Endothelial cell of umbilical vein (primary cell): ENCODE measurements around the gene SSH2. TPM values are rescaled to one million over a fixed set of nuclear protein-coding genes. Genes with fewer than 3 reads are reported as not detected.

Experiments
- BruUV-seq: library from RNA; stranded (reverse); fragments of 400-500 nt; replicated peaks from 2 replicates; lab custom pipeline; 2021; lab: Mats Ljungman, UMichigan
- CTCF ChIA-PET: fragments of 300-600, 350-600 bp; sonication (Branson Sonifier 250); formaldehyde crosslinking; loops from one replicate; lab custom pipeline; 2021; ENCODE audit warnings: antibody characterized with exemption, inconsistent platforms; lab: Charles Lee
- POLR2A ChIA-PET: fragments of 300-600, 350-600 bp; sonication (Branson Sonifier 250); formaldehyde crosslinking; loops from one replicate; lab custom pipeline; 2021; ENCODE audit warnings: antibody characterized with exemption, inconsistent platforms; lab: Charles Lee
- DNase-seq: peaks from one replicate; pipeline ENCODE4 v3.0.0-alpha.2; 2011; ENCODE audit warnings: low read depth, low spot score
- FAIRE-seq: peaks from 2 replicates; lab custom pipeline; 2011; peaks lifted over from hg19 to GRCh38; lab: Jason Lieb, UNC
- H2AFZ ChIP-seq: 2 replicates; pipeline ENCODE4 v1.6.0; 2012; ENCODE audit warnings: low read depth, low read length, control low read depth, inconsistent platforms
- H3K27ac ChIP-seq: 2 replicates; pipeline ENCODE4 v1.5.1; 2011; ENCODE audit warnings: low read depth, mild to moderate bottlenecking, control low read depth, low read length, moderate library complexity; ENCODE audit not compliant: insufficient read depth
- H3K27me3 ChIP-seq, 2 experiments: 2 replicates each; pipeline versions ENCODE4 v1.6.0 to v1.6.1; 2011; ENCODE audit warnings: low read length in 2 of 2, mixed read lengths in 1 of 2; ENCODE audit not compliant: control insufficient read depth in 2 of 2, insufficient read depth in 2 of 2
- H3K36me3 ChIP-seq, 2 experiments: 2 replicates in 1 of 2; 3 replicates in 1 of 2; pipeline ENCODE4 v1.5.1; 2011; ENCODE audit warnings: low read length in 2 of 2, mild to moderate bottlenecking in 1 of 2, moderate library complexity in 1 of 2; ENCODE audit not compliant: control insufficient read depth in 2 of 2, insufficient read depth in 2 of 2; ENCODE audit errors: extremely low read depth in 1 of 2
- H3K4me1 ChIP-seq: 3 replicates; pipeline ENCODE4 v1.5.1; 2011; ENCODE audit warnings: mild to moderate bottlenecking, low read length; ENCODE audit not compliant: control insufficient read depth, insufficient read depth; ENCODE audit errors: extremely low read depth
- H3K4me2 ChIP-seq: 2 replicates; pipeline ENCODE4 v1.6.1; 2011; ENCODE audit warnings: low read length, control low read depth, mixed read lengths; ENCODE audit not compliant: insufficient read depth
- H3K4me3 ChIP-seq, 3 experiments: fragments of 200-600 bp in 1 of 3; sonication (generic), shearing (Covaris generic) in 1 of 3; replicated peaks in 1 of 3; 2 replicates each; pipeline ENCODE4 v1.5.1; 2011 to 2016; ENCODE audit warnings: control low read depth in 3 of 3, low read length in 3 of 3, mild to moderate bottlenecking in 2 of 3, inconsistent platforms in 1 of 3, low read depth in 1 of 3, moderate library complexity in 1 of 3; ENCODE audit not compliant: insufficient read depth in 1 of 3
- H3K79me2 ChIP-seq: 2 replicates; pipeline ENCODE4 v1.6.0; 2012; ENCODE audit warnings: low read length, inconsistent platforms; ENCODE audit not compliant: control insufficient read depth, insufficient read depth
- H3K9ac ChIP-seq: replicated peaks from 2 replicates; pipeline ENCODE3; 2011; ENCODE audit warnings: low read length, control low read depth; ENCODE audit not compliant: insufficient read depth; ENCODE audit errors: extremely low read depth
- H3K9me1 ChIP-seq: replicated peaks from 3 replicates; pipeline ENCODE4 v1.6.0; 2011; ENCODE audit warnings: mild to moderate bottlenecking, low read length; ENCODE audit not compliant: control insufficient read depth, insufficient read depth; ENCODE audit errors: extremely low read depth
- H3K9me3 ChIP-seq: replicated peaks from 2 replicates; pipeline ENCODE4 v1.5.1; 2012; ENCODE audit warnings: low read length, inconsistent platforms; ENCODE audit not compliant: control insufficient read depth, insufficient read depth
- H4K20me1 ChIP-seq: replicated peaks from 2 replicates; pipeline ENCODE3; 2011; ENCODE audit warnings: mild to moderate bottlenecking, low read length; ENCODE audit not compliant: control insufficient read depth, insufficient read depth; ENCODE audit errors: extremely low read depth
- CTCF ChIP-seq, 2 donors: IDR thresholded peaks; 1 replicate in 1 of 2; 2 replicates in 1 of 2; pipeline ENCODE4 v1.5.1; 2011; ENCODE audit warnings: low read length in 2 of 2, mild to moderate bottlenecking in 2 of 2, moderate library complexity in 2 of 2, control low read depth in 1 of 2, inconsistent platforms in 1 of 2, low read depth in 1 of 2; ENCODE audit not compliant: insufficient read depth in 1 of 2; ENCODE audit errors: extremely low read depth in 1 of 2
- EZH2 ChIP-seq: IDR thresholded peaks from 2 replicates; pipeline ENCODE4 v1.6.1; 2012; ENCODE audit warnings: borderline replicate concordance, low read depth, mild to moderate bottlenecking, moderate library complexity, low read length, inconsistent platforms; ENCODE audit not compliant: severe bottlenecking
- FOS ChIP-seq: IDR thresholded peaks from 2 replicates; pipeline ENCODE4 v1.6.1; 2011; ENCODE audit warnings: mild to moderate bottlenecking, low read length, moderate library complexity, borderline replicate concordance; ENCODE audit not compliant: insufficient read depth
- GATA2 ChIP-seq: IDR thresholded peaks from 2 replicates; pipeline ENCODE4 v1.7.0; 2011; ENCODE audit warnings: low read depth, mild to moderate bottlenecking, moderate library complexity, mixed read lengths, low read length; ENCODE audit not compliant: insufficient read length, insufficient read depth
- JUN ChIP-seq: IDR thresholded peaks from 2 replicates; pipeline ENCODE4 v1.6.1; 2011; ENCODE audit warnings: borderline replicate concordance, low read depth; ENCODE audit not compliant: insufficient read length, insufficient read depth
- MAX ChIP-seq: IDR thresholded peaks from 2 replicates; pipeline ENCODE4 v1.6.1; 2011; ENCODE audit not compliant: insufficient read depth, insufficient read length
- MYC ChIP-seq: IDR thresholded peaks from one replicate; pipeline ENCODE4 v1.6.1; 2011; ENCODE audit warnings: mild to moderate bottlenecking, low read depth, low read length
- POLR2A ChIP-seq: IDR thresholded peaks from 2 replicates; pipeline ENCODE4 v1.6.1; 2012; ENCODE audit warnings: low read depth, mild to moderate bottlenecking, control low read depth, low read length
- POLR2AphosphoS5 ChIP-seq: IDR thresholded peaks from 2 replicates; pipeline ENCODE4 v1.6.1; 2012; ENCODE audit warnings: low read depth, mild to moderate bottlenecking, control low read depth, low read length, moderate library complexity; ENCODE audit not compliant: insufficient read depth
- dilution Hi-C: fragments of 300-500 bp; cut with MboI; formaldehyde crosslinking; loops from one replicate; pipeline ENCODE4 v1.15.0; 2019; ENCODE audit warnings: low sequenced_read_pairs; ENCODE audit not compliant: extremely low pct_ligation_motif_present
- intact Hi-C: fragments of 100-400 bp; cut with micrococcal nuclease; formaldehyde crosslinking; loops from one replicate; pipeline ENCODE4 v1.10.0; 2022
- polyA plus RNA-seq, 4 experiments: library from polyadenylated mRNA; depleted of rRNA in 3 of 4; stranded (reverse) in 3 of 4; unstranded in 1 of 4; fragments of >200 nt; gene quantifications; 2 replicates each; pipeline versions ENCODE4 v1.2.1 to v1.2.3, GENCODE V29; 2011 to 2012; ENCODE audit warnings: missing spikeins in 1 of 4
- total RNA-seq: library from RNA; stranded (reverse); gene quantifications from 2 replicates; pipeline ENCODE4 v1.2.3, GENCODE V29; 2021

The SSH2 gene
- total and polyA plus RNA-seq, 2 donors (not counting 3 experiments of a cell fraction or from before 2014, with no cell fraction given): 24.6 to 60.9 TPM

GRCh38 chr17:29710891-29711418 is 219.1 kb downstream of the SSH2 start:
- intact Hi-C loops: no loop called here
- FAIRE-seq: no peak

DNA sequence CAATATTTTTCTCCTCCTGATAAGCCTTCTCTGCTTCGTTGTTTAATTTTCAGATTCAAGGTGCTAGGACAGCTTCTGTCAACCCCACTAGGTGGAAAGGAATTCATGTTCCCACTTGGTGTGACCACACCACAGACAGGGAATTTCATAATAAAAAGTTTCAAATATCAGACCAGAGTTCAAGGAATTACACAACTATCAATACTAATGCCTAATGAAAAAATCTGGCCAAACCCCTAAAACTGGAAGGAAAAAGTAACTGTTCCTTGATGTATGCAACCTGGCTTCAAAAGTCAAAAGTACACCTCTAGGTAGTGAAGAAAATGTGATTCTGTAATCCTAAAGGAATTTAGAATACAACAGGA is 219.5 kb downstream of the SSH2 start:
- no peaks in the 10 kb centered on the region for H4K20me1 ChIP-seq
- H3K9me3 ChIP-seq: no peaks in the 10 kb centered on the region
- H3K4me3 ChIP-seq: no peak overlapping the region
- POLR2A ChIA-PET: no interaction called here
- no peak for FAIRE-seq
- H3K27ac ChIP-seq: no peak overlapping the region
- H3K27me3 ChIP-seq: no peaks in the 10 kb centered on the region
- no peaks in the 10 kb centered on the region for H3K9me1 ChIP-seq
- H2AFZ ChIP-seq: no peak overlapping the region
- BruUV-seq: no TSS peak
- CTCF ChIA-PET: interaction anchor here (0.7 kb wide), 1 partner anchor 11 kb away, joined by 3 read pairs; no protein-coding TSS in a partner anchor
- H3K4me1 ChIP-seq: peaks cover 6% of the 10 kb centered on the region
- peaks cover 4% of the 10 kb centered on the region for H3K79me2 ChIP-seq
- TF ChIP-seq POLR2A (no peak), MAX (no peak), MYC (no peak), JUN (no peak), CTCF (IDR thresholded peaks at IDR 0.05; ENCODE audit: extremely low read depth in 1 of 2, insufficient read depth in 1 of 2, low read depth in 1 of 2, low read length in 2 of 2) (no peak), EZH2 (no peak), FOS (no peak), GATA2 (no peak), POLR2AphosphoS5 (no peak)
- intact Hi-C loops: no loop called here
- no peak overlapping the region for H3K4me2 ChIP-seq
- dilution Hi-C loops: no loop called here
- no peak for DNase-seq
- H3K36me3 ChIP-seq: no peaks in the 10 kb centered on the region
- H3K9ac ChIP-seq: no peak overlapping the region

More at GRCh38 chr17:29710891-29711418, 219.1 kb downstream of the SSH2 start:
- CTCF ChIA-PET: interaction anchor here (0.7 kb wide), 1 partner anchor 11 kb away, joined by 3 read pairs; no protein-coding TSS in a partner anchor
- TF ChIP-seq EZH2 (no peak), FOS (no peak), JUN (no peak)
- no peaks in the 10 kb centered on the region for H4K20me1 ChIP-seq
- BruUV-seq: no TSS peak
- H3K27ac ChIP-seq: no peak overlapping the region
- no peak overlapping the region for H3K9ac ChIP-seq
- H2AFZ ChIP-seq: no peak overlapping the region
- POLR2A ChIA-PET: no interaction called here
- H3K9me1 ChIP-seq: no peaks in the 10 kb centered on the region
- H3K4me2 ChIP-seq: no peak overlapping the region
- peaks cover 3% of the 10 kb centered on the region for H3K79me2 ChIP-seq
- H3K4me3 ChIP-seq: no peak overlapping the region
- no peaks in the 10 kb centered on the region for H3K27me3 ChIP-seq
- H3K36me3 ChIP-seq: no peaks in the 10 kb centered on the region
- H3K9me3 ChIP-seq: no peaks in the 10 kb centered on the region
- DNase-seq: no peak
- dilution Hi-C loops: no loop called here
- peaks cover 6% of the 10 kb centered on the region for H3K4me1 ChIP-seq
